ENCODE results near the gene PALD1.

- TF ChIP-seq CTCF (IDR thresholded peaks at IDR 0.05), result no peak
- TF ChIP-seq POLR2A (IDR thresholded peaks at IDR 0.05), result no peak
Observed at GRCh38 chr10:70599319-70599718, 120.8 kb downstream of the PALD1 start.

Measured in tibial nerve (tissue), 3 donors.